Measurements from ENCODE around the gene FGD6. TPM values are rescaled to one million over a fixed set of nuclear protein-coding genes. Genes with fewer than 3 reads are reported as not detected.
A peak's percentile ranks its signal among the peaks of the same experiment; 100 is the strongest.

Gene FGD6
- total and polyA plus RNA-seq, 7 donors = 0.96 to 7.1 (median 2.8) TPM

DNA sequence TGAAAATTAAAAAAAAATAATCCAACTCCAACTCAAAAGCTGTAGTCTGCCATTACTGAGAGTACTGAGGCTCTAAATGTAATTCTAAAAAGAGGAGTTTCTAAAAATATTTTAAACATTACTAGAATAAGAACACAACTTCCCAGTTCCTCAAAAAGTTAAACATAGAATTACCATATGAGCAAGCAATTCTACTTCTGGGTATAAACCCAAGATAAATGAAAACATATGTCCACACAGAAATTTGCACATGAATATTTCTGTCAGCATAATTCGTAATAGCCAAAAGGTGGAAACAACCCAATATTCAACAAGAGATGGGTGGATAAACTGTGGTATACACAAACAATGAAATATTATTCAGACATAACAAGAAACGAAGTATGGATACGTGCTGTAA, 128.9 kb downstream of the FGD6 start:
- no peaks in the 10 kb centered on the region for H3K27me3 ChIP-seq (ENCODE audit: insufficient read depth in 3 of 3, low read length in 2 of 3)
- DNase-seq (no peak), ATAC-seq (no peak)
- intact Hi-C loops (cut with DNase I) = no loop called here
- peaks cover 0 to 28% of the 10 kb centered on the region in 2 donors for H3K36me3 ChIP-seq (ENCODE audit: insufficient read depth in 1 of 2, low read depth in 1 of 2)
- H3K4me3 ChIP-seq = no peak overlapping the region
- no peaks in the 10 kb centered on the region for H3K9me3 ChIP-seq
- WGBS, 3 donors = 84 to 89% (median 87%) methylated on average over 3 of the region's 3 CpGs
- H3K27ac ChIP-seq = no peak overlapping the region
- TF ChIP-seq, protein P1, sequence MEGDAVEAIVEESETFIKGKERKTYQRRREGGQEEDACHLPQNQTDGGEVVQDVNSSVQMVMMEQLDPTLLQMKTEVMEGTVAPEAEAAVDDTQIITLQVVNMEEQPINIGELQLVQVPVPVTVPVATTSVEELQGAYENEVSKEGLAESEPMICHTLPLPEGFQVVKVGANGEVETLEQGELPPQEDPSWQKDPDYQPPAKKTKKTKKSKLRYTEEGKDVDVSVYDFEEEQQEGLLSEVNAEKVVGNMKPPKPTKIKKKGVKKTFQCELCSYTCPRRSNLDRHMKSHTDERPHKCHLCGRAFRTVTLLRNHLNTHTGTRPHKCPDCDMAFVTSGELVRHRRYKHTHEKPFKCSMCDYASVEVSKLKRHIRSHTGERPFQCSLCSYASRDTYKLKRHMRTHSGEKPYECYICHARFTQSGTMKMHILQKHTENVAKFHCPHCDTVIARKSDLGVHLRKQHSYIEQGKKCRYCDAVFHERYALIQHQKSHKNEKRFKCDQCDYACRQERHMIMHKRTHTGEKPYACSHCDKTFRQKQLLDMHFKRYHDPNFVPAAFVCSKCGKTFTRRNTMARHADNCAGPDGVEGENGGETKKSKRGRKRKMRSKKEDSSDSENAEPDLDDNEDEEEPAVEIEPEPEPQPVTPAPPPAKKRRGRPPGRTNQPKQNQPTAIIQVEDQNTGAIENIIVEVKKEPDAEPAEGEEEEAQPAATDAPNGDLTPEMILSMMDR (IDR thresholded peaks at IDR 0.05) = no peak
- H3K4me1 ChIP-seq = peaks cover 13% of the 10 kb centered on the region

DNA sequence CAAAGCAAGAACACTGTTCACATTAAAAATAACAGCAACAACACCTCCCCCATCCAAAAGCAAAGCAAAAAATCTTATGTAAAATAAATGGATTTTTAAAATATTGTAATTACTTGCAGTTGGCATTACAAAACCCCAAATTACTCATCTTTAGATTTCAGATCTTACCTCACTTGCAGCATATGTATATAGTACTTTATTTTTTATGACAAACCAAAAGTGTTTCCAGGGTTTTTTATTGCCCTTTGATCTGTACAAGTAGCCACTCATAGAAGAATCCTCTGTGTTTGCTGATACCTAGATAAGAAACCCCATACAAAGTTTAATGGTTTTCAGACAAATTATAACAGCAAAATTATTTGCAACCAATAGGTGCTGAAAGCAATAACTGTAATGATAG, 131.7 kb downstream of the FGD6 start:
- intact Hi-C loops (cut with DNase I) = no loop called here
- Histone ChIP-seq H3K9me3 (no peaks in the 10 kb centered on the region), H3K27me3 (ENCODE audit: insufficient read depth in 3 of 3, low read length in 2 of 3) (no peaks in the 10 kb centered on the region), H3K36me3 (ENCODE audit: insufficient read depth in 1 of 2, low read depth in 1 of 2) (peaks cover 0 to 13% of the 10 kb centered on the region in 2 donors), H3K27ac (no peak overlapping the region), H3K4me1 (peaks cover 18% of the 10 kb centered on the region), H3K4me3 (no peak overlapping the region)
- ATAC-seq = no peak
- no peak for DNase-seq
- TF ChIP-seq, protein P1 (IDR thresholded peaks at IDR 0.05) = no peak

DNA sequence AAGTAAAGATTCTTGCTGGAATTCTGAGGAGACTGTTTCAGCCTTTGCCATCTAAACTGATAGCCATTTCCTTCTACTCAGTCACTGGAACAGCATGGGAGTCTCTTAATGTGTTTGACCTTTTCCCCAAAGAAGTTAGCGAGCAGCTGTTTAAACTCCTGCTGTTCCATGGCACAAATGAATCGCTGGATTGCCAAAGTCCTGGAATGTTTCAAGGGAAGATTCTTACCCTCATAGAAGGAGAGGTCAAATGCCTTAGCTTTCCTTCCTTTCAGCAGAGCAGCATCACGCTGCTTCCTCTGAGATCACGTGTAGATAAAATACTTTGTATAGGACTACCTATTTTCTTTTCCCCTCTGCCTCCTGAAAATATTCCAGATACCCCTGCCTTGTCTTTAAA, 133.3 kb downstream of the FGD6 start:
- WGBS, 3 donors = 2 to 9% (median 6%) methylated on average over 4 of the region's 4 CpGs
- intact Hi-C loops (cut with DNase I) = no loop called here
- TF ChIP-seq, protein P1 (IDR thresholded peaks at IDR 0.05) = no peak
- Histone ChIP-seq H3K27ac (peak overlapping the region; percentile 70), H3K9me3 (no peaks in the 10 kb centered on the region), H3K27me3 (ENCODE audit: insufficient read depth in 3 of 3, low read length in 2 of 3) (no peaks in the 10 kb centered on the region), H3K4me1 (peaks cover 18% of the 10 kb centered on the region), H3K36me3 (ENCODE audit: insufficient read depth in 1 of 2, low read depth in 1 of 2) (peaks cover 0 to 7% of the 10 kb centered on the region in 2 donors), H3K4me3 (no peak overlapping the region)
- ATAC-seq (peak; percentile 81 to 95 (median 93)), DNase-seq (no peak)

DNA sequence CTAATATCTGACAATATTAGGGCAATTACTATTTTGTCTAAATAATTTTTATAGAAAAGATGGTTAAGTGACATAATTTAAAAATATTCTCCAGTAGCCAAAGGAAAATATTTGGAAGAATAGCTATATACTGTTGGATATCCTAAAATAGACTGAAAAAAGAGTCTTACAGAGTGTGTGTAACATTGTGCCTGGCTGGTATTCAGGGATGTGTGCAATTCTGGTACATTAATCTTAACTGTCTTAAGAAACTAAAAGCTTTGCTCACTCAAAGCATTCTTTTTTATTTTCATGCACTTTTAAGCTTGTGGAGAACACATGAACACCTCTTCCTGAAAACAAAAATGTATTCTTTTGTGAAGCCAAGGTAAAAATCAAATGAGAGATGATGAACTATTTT, 133.8 kb downstream of the FGD6 start:
- Histone ChIP-seq H3K9me3 (no peaks in the 10 kb centered on the region), H3K27ac (peak overlapping the region; percentile 70), H3K4me1 (peaks cover 18% of the 10 kb centered on the region), H3K4me3 (no peak overlapping the region), H3K36me3 (ENCODE audit: insufficient read depth in 1 of 2, low read depth in 1 of 2) (peaks cover 0 to 2% of the 10 kb centered on the region in 2 donors), H3K27me3 (ENCODE audit: insufficient read depth in 3 of 3, low read length in 2 of 3) (no peaks in the 10 kb centered on the region)
- ATAC-seq (peak; percentile 49 to 72 (median 66)), DNase-seq (no peak)
- intact Hi-C loops (cut with DNase I) = no loop called here
- TF ChIP-seq, protein P1 (IDR thresholded peaks at IDR 0.05) = no peak

DNA sequence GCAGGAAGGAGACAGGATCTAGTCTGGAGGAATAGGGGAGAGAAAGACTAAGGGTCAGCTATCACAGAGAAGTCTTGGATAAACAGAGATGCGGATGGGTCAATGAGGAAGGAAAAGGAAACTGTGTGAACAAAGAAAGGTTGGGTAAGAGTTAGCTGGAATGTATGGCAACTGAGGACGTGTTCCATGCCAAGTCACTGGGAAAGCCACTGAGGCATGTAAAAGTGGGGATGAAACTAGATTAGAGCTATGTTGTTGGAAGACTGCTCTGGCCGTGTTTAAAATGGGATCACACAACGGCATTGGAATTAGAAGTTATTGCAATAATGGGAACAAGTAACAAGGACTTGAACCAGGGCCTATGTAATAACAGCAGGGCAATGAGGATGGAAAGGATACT, 139.9 kb downstream of the FGD6 start:
- Histone ChIP-seq H3K27me3 (ENCODE audit: insufficient read depth in 3 of 3, low read length in 2 of 3) (no peaks in the 10 kb centered on the region), H3K27ac (no peak overlapping the region), H3K36me3 (ENCODE audit: insufficient read depth in 1 of 2, low read depth in 1 of 2) (no peaks in the 10 kb centered on the region), H3K9me3 (no peaks in the 10 kb centered on the region), H3K4me1 (no peaks in the 10 kb centered on the region), H3K4me3 (no peak overlapping the region)
- intact Hi-C loops (cut with DNase I) = no loop called here
- ATAC-seq (no peak), DNase-seq (no peak)
- TF ChIP-seq, protein P1 (IDR thresholded peaks at IDR 0.05) = no peak
- 32 to 48% (median 32%) methylated on average over 4 of the region's 4 CpGs for WGBS, 3 donors

All from psoas muscle (tissue), 8 donors.